ENCODE results near the gene IFNE.
"Not testable (repeated sequence)": the region's sequence is repeated elsewhere in the genome, so short reads cannot be mapped to it uniquely, and the experiment has no call there.

DNA sequence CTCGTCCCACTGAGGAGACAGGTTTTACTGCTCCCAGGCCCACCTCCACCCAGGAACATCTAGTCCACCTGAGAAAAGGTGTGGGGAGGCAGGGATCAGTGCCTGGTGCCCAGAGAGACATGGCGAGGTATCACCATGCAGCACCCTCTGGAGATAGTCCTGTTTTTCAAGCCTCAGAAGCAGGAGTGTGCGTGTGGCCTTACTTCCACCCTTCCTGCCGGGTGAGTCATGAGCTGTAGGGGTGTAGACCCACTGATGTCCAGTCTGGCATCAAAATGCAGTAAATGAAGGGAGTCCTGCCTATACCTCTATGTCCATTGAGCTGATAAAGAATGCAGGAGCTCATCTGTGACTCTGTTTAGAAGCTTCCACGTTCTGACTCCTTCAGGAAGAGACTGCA, 32.8 kb downstream of the IFNE start:
- TF ChIP-seq, protein P1, sequence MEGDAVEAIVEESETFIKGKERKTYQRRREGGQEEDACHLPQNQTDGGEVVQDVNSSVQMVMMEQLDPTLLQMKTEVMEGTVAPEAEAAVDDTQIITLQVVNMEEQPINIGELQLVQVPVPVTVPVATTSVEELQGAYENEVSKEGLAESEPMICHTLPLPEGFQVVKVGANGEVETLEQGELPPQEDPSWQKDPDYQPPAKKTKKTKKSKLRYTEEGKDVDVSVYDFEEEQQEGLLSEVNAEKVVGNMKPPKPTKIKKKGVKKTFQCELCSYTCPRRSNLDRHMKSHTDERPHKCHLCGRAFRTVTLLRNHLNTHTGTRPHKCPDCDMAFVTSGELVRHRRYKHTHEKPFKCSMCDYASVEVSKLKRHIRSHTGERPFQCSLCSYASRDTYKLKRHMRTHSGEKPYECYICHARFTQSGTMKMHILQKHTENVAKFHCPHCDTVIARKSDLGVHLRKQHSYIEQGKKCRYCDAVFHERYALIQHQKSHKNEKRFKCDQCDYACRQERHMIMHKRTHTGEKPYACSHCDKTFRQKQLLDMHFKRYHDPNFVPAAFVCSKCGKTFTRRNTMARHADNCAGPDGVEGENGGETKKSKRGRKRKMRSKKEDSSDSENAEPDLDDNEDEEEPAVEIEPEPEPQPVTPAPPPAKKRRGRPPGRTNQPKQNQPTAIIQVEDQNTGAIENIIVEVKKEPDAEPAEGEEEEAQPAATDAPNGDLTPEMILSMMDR (IDR thresholded peaks at IDR 0.05), result not testable (repeated sequence)
- not testable (repeated sequence) for TF ChIP-seq POLR2A, POLR2AphosphoS5 (IDR thresholded peaks at IDR 0.05)
